ENCODE data around the gene TMEM52.

DNA sequence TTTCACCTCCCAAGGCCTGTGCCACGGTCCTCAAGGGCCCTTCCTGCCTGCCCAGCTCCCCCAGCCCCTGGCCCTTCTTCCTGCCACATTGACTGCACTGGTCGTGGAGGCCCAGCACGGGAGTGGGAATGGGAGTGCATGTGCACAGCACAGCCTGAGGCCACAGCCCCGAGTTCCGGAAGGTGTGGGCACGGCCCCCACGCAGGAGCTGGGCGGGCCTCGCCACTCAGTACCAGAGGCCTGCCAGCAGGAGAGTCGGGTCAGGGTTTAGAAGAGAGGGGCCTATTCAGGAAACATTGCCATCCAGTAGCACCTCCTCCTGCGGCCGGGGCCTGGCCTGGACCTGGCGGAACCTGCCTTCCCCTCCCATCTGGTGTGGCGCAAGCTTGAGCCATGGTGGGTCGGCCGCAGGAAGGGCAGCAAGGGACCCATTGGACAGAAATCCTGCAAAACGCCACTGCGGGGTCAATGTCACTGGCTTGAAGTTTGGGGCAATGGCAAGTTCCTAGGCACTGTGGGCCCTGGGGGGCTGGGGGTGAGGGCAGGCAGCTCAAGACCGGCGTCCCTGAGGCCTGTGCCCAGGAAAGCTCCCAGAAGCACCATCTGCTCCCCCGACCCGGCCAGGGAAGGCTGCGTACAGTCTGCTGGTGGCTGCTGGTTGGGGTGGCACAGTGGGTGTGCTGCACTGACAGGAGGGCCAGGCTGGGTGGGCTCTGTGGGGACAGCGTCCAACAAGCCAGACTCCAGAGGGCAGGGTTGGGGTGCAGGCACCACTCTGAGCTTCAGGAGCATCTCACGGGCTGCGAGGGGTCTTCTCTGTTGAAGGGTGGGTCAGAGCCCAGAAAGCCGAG, 1.8 kb upstream of the TMEM52 start:
- TF ChIP-seq ZNF654 (tag by site-specific recombination; IDR thresholded peaks at IDR 0.05; ENCODE audit: low read depth): no peak
- no peak for TF ChIP-seq ZNF791 (tag by site-specific recombination; IDR thresholded peaks at IDR 0.05)
- TF ChIP-seq, protein P1, sequence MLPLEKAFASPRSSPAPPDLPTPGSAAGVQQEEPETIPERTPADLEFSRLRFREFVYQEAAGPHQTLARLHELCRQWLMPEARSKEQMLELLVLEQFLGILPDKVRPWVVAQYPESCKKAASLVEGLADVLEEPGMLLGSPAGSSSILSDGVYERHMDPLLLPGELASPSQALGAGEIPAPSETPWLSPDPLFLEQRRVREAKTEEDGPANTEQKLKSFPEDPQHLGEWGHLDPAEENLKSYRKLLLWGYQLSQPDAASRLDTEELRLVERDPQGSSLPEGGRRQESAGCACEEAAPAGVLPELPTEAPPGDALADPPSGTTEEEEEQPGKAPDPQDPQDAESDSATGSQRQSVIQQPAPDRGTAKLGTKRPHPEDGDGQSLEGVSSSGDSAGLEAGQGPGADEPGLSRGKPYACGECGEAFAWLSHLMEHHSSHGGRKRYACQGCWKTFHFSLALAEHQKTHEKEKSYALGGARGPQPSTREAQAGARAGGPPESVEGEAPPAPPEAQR (tag by site-specific recombination; IDR thresholded peaks at IDR 0.05): no peak
- TF ChIP-seq ZNF366 (tag by site-specific recombination; conservative IDR thresholded peaks at IDR 0.05): no peak
- TF ChIP-seq ZNF501 (tag by site-specific recombination; IDR thresholded peaks at IDR 0.05): no peak
- TF ChIP-seq, protein P2, sequence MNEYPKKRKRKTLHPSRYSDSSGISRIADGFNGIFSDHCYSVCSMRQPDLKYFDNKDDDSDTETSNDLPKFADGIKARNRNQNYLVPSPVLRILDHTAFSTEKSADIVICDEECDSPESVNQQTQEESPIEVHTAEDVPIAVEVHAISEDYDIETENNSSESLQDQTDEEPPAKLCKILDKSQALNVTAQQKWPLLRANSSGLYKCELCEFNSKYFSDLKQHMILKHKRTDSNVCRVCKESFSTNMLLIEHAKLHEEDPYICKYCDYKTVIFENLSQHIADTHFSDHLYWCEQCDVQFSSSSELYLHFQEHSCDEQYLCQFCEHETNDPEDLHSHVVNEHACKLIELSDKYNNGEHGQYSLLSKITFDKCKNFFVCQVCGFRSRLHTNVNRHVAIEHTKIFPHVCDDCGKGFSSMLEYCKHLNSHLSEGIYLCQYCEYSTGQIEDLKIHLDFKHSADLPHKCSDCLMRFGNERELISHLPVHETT (tag by site-specific recombination; IDR thresholded peaks at IDR 0.05): no peak
- TF ChIP-seq, protein P3, sequence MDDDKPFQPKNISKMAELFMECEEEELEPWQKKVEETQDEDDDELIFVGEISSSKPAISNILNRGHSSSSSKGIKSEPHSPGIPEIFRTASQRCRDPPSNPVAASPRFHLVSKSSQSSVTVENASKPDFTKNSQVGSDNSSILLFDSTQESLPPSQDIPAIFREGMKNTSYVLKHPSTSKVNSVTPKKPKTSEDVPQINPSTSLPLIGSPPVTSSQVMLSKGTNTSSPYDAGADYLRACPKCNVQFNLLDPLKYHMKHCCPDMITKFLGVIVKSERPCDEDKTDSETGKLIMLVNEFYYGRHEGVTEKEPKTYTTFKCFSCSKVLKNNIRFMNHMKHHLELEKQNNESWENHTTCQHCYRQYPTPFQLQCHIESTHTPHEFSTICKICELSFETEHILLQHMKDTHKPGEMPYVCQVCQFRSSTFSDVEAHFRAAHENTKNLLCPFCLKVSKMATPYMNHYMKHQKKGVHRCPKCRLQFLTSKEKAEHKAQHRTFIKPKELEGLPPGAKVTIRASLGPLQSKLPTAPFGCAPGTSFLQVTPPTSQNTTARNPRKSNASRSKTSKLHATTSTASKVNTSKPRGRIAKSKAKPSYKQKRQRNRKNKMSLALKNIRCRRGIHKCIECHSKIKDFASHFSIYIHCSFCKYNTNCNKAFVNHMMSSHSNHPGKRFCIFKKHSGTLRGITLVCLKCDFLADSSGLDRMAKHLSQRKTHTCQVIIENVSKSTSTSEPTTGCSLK (tag by site-specific recombination; IDR thresholded peaks at IDR 0.05): no peak
- no peak for TF ChIP-seq PRDM1 (tag by site-specific recombination; IDR thresholded peaks at IDR 0.05)
- TF ChIP-seq ZNF121 (tag by site-specific recombination; IDR thresholded peaks at IDR 0.05): no peak
- TF ChIP-seq, protein P4, sequence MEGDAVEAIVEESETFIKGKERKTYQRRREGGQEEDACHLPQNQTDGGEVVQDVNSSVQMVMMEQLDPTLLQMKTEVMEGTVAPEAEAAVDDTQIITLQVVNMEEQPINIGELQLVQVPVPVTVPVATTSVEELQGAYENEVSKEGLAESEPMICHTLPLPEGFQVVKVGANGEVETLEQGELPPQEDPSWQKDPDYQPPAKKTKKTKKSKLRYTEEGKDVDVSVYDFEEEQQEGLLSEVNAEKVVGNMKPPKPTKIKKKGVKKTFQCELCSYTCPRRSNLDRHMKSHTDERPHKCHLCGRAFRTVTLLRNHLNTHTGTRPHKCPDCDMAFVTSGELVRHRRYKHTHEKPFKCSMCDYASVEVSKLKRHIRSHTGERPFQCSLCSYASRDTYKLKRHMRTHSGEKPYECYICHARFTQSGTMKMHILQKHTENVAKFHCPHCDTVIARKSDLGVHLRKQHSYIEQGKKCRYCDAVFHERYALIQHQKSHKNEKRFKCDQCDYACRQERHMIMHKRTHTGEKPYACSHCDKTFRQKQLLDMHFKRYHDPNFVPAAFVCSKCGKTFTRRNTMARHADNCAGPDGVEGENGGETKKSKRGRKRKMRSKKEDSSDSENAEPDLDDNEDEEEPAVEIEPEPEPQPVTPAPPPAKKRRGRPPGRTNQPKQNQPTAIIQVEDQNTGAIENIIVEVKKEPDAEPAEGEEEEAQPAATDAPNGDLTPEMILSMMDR (tag by site-specific recombination; IDR thresholded peaks at IDR 0.05): no peak
- TF ChIP-seq KLF8 (tag by site-specific recombination; IDR thresholded peaks at IDR 0.05): no peak
